ENCODE measurements around the gene MGME1.

MGME1 gene

GRCh38 chr20:17960927-17961586 lies 7.8 kb upstream of the MGME1 start:
- DNase-seq = no peak

- DNase-seq = no peak
These were observed 7.3 kb upstream of the MGME1 start for GRCh38 chr20:17961587-17961940.

GRCh38 chr20:17963114-17963897 lies 5.5 kb upstream of the MGME1 start:
- no peak for DNase-seq

- DNase-seq = no peak
These were observed 4.7 kb upstream of the MGME1 start for GRCh38 chr20:17964073-17964472.

GRCh38 chr20:17964632-17965031 lies 4.2 kb upstream of the MGME1 start:
- DNase-seq = no peak

- no peak for DNase-seq
These were observed 3.6 kb upstream of the MGME1 start for GRCh38 chr20:17965042-17965697.

GRCh38 chr20:17966432-17967310 lies 2.1 kb upstream of the MGME1 start:
- no peak for DNase-seq

GRCh38 chr20:17967521-17968365 lies 1.1 kb upstream of the MGME1 start:
- peak in 1 of 2 donors; percentile 5 for DNase-seq

GRCh38 chr20:17969278-17969883 lies 563 bp downstream of the MGME1 start:
- peak in 1 of 2 donors; percentile 13 for DNase-seq

GRCh38 chr20:17969884-17970409 lies 1.1 kb downstream of the MGME1 start:
- peak; percentile 10 to 14 for DNase-seq

- no peak for DNase-seq
These were observed 2.6 kb downstream of the MGME1 start for GRCh38 chr20:17971300-17972013.

- no peak for DNase-seq
These were observed 3.3 kb downstream of the MGME1 start for GRCh38 chr20:17972121-17972520.

- no peak for DNase-seq
These were observed 7.5 kb downstream of the MGME1 start for GRCh38 chr20:17976305-17976704.

- DNase-seq = no peak
These were observed 16.7 kb downstream of the MGME1 start for GRCh38 chr20:17985388-17986018.

GRCh38 chr20:17987988-17988387 lies 19.2 kb downstream of the MGME1 start:
- DNase-seq = no peak

- DNase-seq = no peak
These were observed 21.6 kb downstream of the MGME1 start for GRCh38 chr20:17990278-17990972.

- no peak for DNase-seq
These were observed 23.4 kb downstream of the MGME1 start for GRCh38 chr20:17992224-17992637.

GRCh38 chr20:17992847-17993513 lies 24.2 kb downstream of the MGME1 start:
- DNase-seq = no peak

- DNase-seq = no peak
These were observed 24.7 kb downstream of the MGME1 start for GRCh38 chr20:17993546-17993945.

Measured in activated CD4-positive, alpha-beta T cell treated with anti-CD3 and anti-CD28 coated beads for 4 hours (primary cell).